RPMI7951 (cell line): Measurements from ENCODE around the gene HOXA5. TPM values are rescaled to one million over a fixed set of nuclear protein-coding genes. Genes with fewer than 3 reads are reported as not detected.

Source experiments
- DNase-seq: peaks from one replicate; pipeline ENCODE4 v3.0.0-alpha.2; 2012; ENCODE audit warnings: low read depth
- total RNA-seq: library from RNA; depleted of rRNA; stranded (reverse); fragments of >200 nt; shearing (Covaris generic); gene quantifications from 2 replicates; pipeline ENCODE4 v1.2.3, GENCODE V29; 2014; rRNA removed

Gene HOXA5
- total RNA-seq, 1 experiment from 2014 or later, result 4.7 TPM

- DNase-seq, result peak; percentile 97
Observed at GRCh38 chr7:27095897-27096767, 47.3 kb downstream of the HOXA5 start, which contains the start of gene HOXA1. TSS of gene HOXA1 (minus strand) at chr7:27096000. CDS start at chr7:27095912, 88 bp downstream.

- no peak for DNase-seq
Observed at GRCh38 chr7:27095050-27095896, 48.2 kb downstream of the HOXA5 start.

- DNase-seq, result no peak
Observed at GRCh38 chr7:27094304-27095049, 49.0 kb downstream of the HOXA5 start.

GRCh38 chr7:27093184-27093895 lies 50.1 kb downstream of the HOXA5 start:
- no peak for DNase-seq

- DNase-seq, result no peak
Observed at GRCh38 chr7:27092819-27093110, 50.7 kb downstream of the HOXA5 start.

GRCh38 chr7:27091941-27092818 lies 51.3 kb downstream of the HOXA5 start:
- DNase-seq, result no peak

- no peak for DNase-seq
Observed at GRCh38 chr7:27091105-27091504, 52.4 kb downstream of the HOXA5 start.

Other genes with a start within 250 kb of the HOXA5 start
- gene HOXA1, start 47.7 kb downstream of the HOXA5 start, total RNA-seq, result 6.2 and 7.3 TPM in 2 replicates
- 0.84 and 1.1 TPM in 2 replicates for gene HOXA2, start 41.0 kb downstream of the HOXA5 start, total RNA-seq
- 4.3 and 9.7 TPM in 2 replicates for gene HOXA4, start 12.9 kb downstream of the HOXA5 start, total RNA-seq
- gene HOXA6, start 4.1 kb upstream of the HOXA5 start, total RNA-seq, result 1.8 and 7.2 TPM in 2 replicates
- gene HOXA3, start 8.9 kb upstream of the HOXA5 start, total RNA-seq, result 0.98 and 4.7 TPM in 2 replicates
- 16.4 and 19.7 TPM in 2 replicates for gene HOXA7, start 13.0 kb upstream of the HOXA5 start, total RNA-seq
- gene HOXA9, start 21.9 kb upstream of the HOXA5 start, total RNA-seq, result 0.12 TPM in 1 of 2 replicates, not detected in the other
- gene HOXA10, start 30.6 kb upstream of the HOXA5 start, total RNA-seq, result 12.9 and 18.7 TPM in 2 replicates
- gene HOXA11, start 41.6 kb upstream of the HOXA5 start, total RNA-seq, result 1.4 and 1.9 TPM in 2 replicates
- gene HOXA13, start 56.4 kb upstream of the HOXA5 start, total RNA-seq, result 1.7 and 2.3 TPM in 2 replicates
- gene EVX1, start 99.1 kb upstream of the HOXA5 start, total RNA-seq, result not detected in 2 replicates